ENCODE data around the gene VANGL2. TPM values are rescaled to one million over a fixed set of nuclear protein-coding genes. Genes with fewer than 3 reads are reported as not detected.

VANGL2 gene
- total and polyA plus RNA-seq, 2 experiments from 2014 or later: 15.2 to 24.6 TPM

GRCh38 chr1:160437432-160438316, 37.3 kb downstream of the VANGL2 start:
- TF ChIP-seq CTCF (IDR thresholded peaks at IDR 0.05; ENCODE audit: low read depth, low read length): no peak
- no peak for DNase-seq (ENCODE audit: low read depth in 1 of 2, low spot score in 1 of 2)
- no peak overlapping the region for H3K27ac ChIP-seq

GRCh38 chr1:160438317-160438918, 38.1 kb downstream of the VANGL2 start:
- H3K36me3 ChIP-seq: no peaks in the 10 kb centered on the region
- DNase-seq (ENCODE audit: low read depth in 1 of 2, low spot score in 1 of 2): no peak
- no peaks in the 10 kb centered on the region for H3K4me1 ChIP-seq (ENCODE audit: low read depth)
- H3K27ac ChIP-seq: no peak overlapping the region
- H3K4me3 ChIP-seq: no peak overlapping the region
- no peaks in the 10 kb centered on the region for H3K9me3 ChIP-seq (ENCODE audit: low read depth)
- H3K27me3 ChIP-seq: no peaks in the 10 kb centered on the region
- no peak for TF ChIP-seq CTCF (IDR thresholded peaks at IDR 0.05; ENCODE audit: low read depth, low read length)

More at GRCh38 chr1:160437432-160438316, 37.3 kb downstream of the VANGL2 start:
- Histone ChIP-seq H3K27me3 (no peaks in the 10 kb centered on the region), H3K4me3 (no peak overlapping the region), H3K36me3 (no peaks in the 10 kb centered on the region), H3K9me3 (ENCODE audit: low read depth) (no peaks in the 10 kb centered on the region), H3K4me1 (ENCODE audit: low read depth) (no peaks in the 10 kb centered on the region)

- H3K4me1 ChIP-seq (ENCODE audit: low read depth): no peaks in the 10 kb centered on the region
- H3K27me3 ChIP-seq: no peaks in the 10 kb centered on the region
- H3K9me3 ChIP-seq (ENCODE audit: low read depth): no peaks in the 10 kb centered on the region
- DNase-seq (ENCODE audit: low read depth in 1 of 2, low spot score in 1 of 2): no peak
- no peak for TF ChIP-seq CTCF (IDR thresholded peaks at IDR 0.05; ENCODE audit: low read depth, low read length)
- no peak overlapping the region for H3K27ac ChIP-seq
- H3K4me3 ChIP-seq: no peak overlapping the region
- H3K36me3 ChIP-seq: no peaks in the 10 kb centered on the region
These were observed 38.6 kb downstream of the VANGL2 start for GRCh38 chr1:160438935-160439334.

DNA sequence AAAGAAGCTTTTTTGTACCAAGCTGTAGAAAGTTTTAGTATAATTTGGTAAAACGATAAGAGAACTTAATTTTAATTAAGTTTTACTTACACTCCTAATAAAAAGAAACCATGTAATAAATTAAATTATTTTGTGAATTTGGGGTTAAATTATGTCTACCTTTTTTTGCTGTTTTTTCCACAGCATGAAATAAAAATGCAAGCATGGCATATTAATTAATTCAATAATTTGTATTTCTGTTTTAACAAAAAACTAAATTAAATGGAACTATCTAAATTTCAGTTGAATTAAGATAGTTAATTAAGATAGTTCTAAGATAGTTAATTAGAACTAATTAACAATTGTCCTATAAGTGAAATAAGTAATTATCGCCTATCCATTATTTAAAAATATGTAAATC, 39.4 kb downstream of the VANGL2 start:
- Histone ChIP-seq H3K4me3 (no peak overlapping the region), H3K9me3 (ENCODE audit: low read depth) (no peaks in the 10 kb centered on the region), H3K27me3 (no peaks in the 10 kb centered on the region), H3K4me1 (ENCODE audit: low read depth) (no peaks in the 10 kb centered on the region), H3K36me3 (no peaks in the 10 kb centered on the region), H3K27ac (no peak overlapping the region)
- no peak for DNase-seq (ENCODE audit: low read depth in 1 of 2, low spot score in 1 of 2)
- no peak for TF ChIP-seq CTCF (IDR thresholded peaks at IDR 0.05; ENCODE audit: low read depth, low read length)

DNA sequence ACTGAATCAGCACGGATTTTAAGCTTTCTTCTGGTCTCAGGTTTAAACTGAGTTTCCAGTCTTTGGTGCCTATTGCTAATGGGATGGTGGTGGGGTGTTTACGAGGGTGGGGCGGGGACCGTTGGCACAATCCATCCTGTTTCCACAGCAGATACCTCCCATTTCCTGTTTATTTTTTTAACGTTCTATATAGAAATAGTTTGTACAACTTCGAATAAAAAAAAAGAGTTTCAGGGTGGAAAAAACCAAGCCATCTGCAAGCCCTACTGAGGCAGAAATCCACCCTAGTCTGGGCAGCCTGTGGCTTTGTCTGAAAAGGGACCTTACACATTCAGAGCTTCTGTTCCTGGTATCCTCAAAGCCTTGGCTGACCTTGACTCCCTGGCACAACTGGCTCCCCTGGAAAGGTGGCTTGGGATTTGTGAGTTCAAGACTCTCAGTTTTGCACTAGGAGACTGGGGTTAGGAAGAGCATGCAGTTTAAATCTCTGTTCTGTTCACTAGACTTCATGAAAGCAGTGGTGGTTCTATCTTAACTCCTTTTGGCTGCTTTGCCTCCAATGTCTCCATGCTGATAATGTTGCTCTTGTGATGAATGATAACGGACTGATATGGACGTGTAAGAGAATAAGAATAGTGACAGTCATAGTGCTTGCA, 46.7 kb downstream of the VANGL2 start:
- peaks cover 9% of the 10 kb centered on the region for H3K4me1 ChIP-seq (ENCODE audit: low read depth)
- H3K27me3 ChIP-seq: peaks cover 5% of the 10 kb centered on the region
- DNase-seq (ENCODE audit: low read depth in 1 of 2, low spot score in 1 of 2): no peak
- TF ChIP-seq CTCF (IDR thresholded peaks at IDR 0.05; ENCODE audit: low read depth, low read length): no peak
- no peaks in the 10 kb centered on the region for H3K9me3 ChIP-seq (ENCODE audit: low read depth)
- H3K27ac ChIP-seq: no peak overlapping the region
- no peak overlapping the region for H3K4me3 ChIP-seq
- H3K36me3 ChIP-seq: no peaks in the 10 kb centered on the region
